ENCODE measurements around the gene NMRK1.

Gene NMRK1

GRCh38 chr9:75101004-75101588, 13.1 kb upstream of the NMRK1 start:
- DNase-seq: no peak

GRCh38 chr9:75096796-75097195, 8.8 kb upstream of the NMRK1 start:
- DNase-seq: no peak

GRCh38 chr9:75092766-75093165, 4.8 kb upstream of the NMRK1 start:
- DNase-seq: no peak

- DNase-seq: no peak
Measured at GRCh38 chr9:75090579-75090978, 2.6 kb upstream of the NMRK1 start.

GRCh38 chr9:75089373-75089766, 1.4 kb upstream of the NMRK1 start:
- DNase-seq: no peak

- no peak for DNase-seq
Measured at GRCh38 chr9:75088646-75089372, 854 bp upstream of the NMRK1 start.

- peak; percentile 62 for DNase-seq
Measured at GRCh38 chr9:75087289-75087823, 599 bp downstream of the NMRK1 start.

GRCh38 chr9:75086541-75087288, 1.2 kb downstream of the NMRK1 start:
- no peak for DNase-seq

GRCh38 chr9:75085640-75086039, 2.3 kb downstream of the NMRK1 start:
- no peak for DNase-seq

GRCh38 chr9:75084081-75084672, 3.8 kb downstream of the NMRK1 start:
- DNase-seq: no peak

GRCh38 chr9:75083188-75083970, 4.6 kb downstream of the NMRK1 start:
- peak; percentile 58 for DNase-seq

- no peak for DNase-seq
Measured at GRCh38 chr9:75081632-75082031, 6.3 kb downstream of the NMRK1 start.

- DNase-seq: no peak
Measured at GRCh38 chr9:75072895-75073294, 15.1 kb downstream of the NMRK1 start.

- peak; percentile 58 for DNase-seq
Measured at GRCh38 chr9:75071530-75072122, 16.3 kb downstream of the NMRK1 start.

- no peak for DNase-seq
Measured at GRCh38 chr9:75069171-75069570, 18.8 kb downstream of the NMRK1 start.

- no peak for DNase-seq
Measured at GRCh38 chr9:75067894-75068293, 20.1 kb downstream of the NMRK1 start.

GRCh38 chr9:75065510-75065909, 22.4 kb downstream of the NMRK1 start:
- no peak for DNase-seq

GRCh38 chr9:75064307-75065025, 23.5 kb downstream of the NMRK1 start:
- no peak for DNase-seq

- DNase-seq: no peak
Measured at GRCh38 chr9:75063556-75064305, 24.2 kb downstream of the NMRK1 start.

GRCh38 chr9:75061169-75061568, 26.8 kb downstream of the NMRK1 start:
- no peak for DNase-seq

Data from central memory CD4-positive, alpha-beta T cell (primary cell).